Endothelial cell of umbilical vein (primary cell): ENCODE data around the gene JMJD7.

ENCODE experiments used
- CTCF ChIP-seq, 2 donors: IDR thresholded peaks; 1 replicate in 1 of 2; 2 replicates in 1 of 2; pipeline ENCODE4 v1.5.1; 2011; ENCODE audit warnings: low read length in 2 of 2, mild to moderate bottlenecking in 2 of 2, moderate library complexity in 2 of 2, control low read depth in 1 of 2, inconsistent platforms in 1 of 2, low read depth in 1 of 2; ENCODE audit not compliant: insufficient read depth in 1 of 2; ENCODE audit errors: extremely low read depth in 1 of 2
- POLR2A ChIP-seq: IDR thresholded peaks from 2 replicates; pipeline ENCODE4 v1.6.1; 2012; ENCODE audit warnings: low read depth, mild to moderate bottlenecking, control low read depth, low read length

- TF ChIP-seq CTCF (IDR thresholded peaks at IDR 0.05; ENCODE audit: extremely low read depth in 1 of 2, insufficient read depth in 1 of 2, low read depth in 1 of 2, low read length in 2 of 2) (no peak), POLR2A (no peak)
These were observed 49.4 kb upstream of the JMJD7 start for GRCh38 chr15:41778521-41778920.
